Measurements from ENCODE around the gene ALDH3A2.

ALDH3A2 gene

GRCh38 chr17:19641687-19642372 is 6.7 kb upstream of the ALDH3A2 start:
- TF ChIP-seq JUND (IDR thresholded peaks at IDR 0.05; ENCODE audit: low read depth) = no peak

DNA sequence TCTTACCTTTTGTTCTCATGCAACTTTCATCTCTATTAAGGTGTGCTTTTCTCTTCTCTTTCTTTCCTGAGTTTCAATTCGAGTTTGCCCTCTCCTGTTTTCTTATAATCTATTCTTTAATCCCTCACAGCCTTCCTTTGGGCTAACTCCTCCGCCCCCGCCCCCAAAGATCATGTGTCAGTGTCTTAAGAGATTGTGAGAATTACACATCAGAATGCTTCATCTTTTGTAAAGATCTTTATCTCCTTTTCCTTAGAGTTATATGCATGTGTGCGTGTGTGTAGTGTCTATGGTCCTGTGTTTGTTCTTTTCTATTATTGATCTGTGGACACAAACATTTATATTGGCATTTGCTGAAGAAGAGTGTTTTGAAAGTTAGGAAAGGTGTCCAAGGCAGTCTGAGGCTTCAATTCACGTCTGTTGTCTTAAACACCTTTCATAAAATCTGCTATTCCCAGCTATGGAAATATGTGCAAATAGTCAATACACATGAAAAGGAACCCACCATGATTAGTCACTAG is 6.1 kb upstream of the ALDH3A2 start:
- DNase-seq (ENCODE audit: low read depth in 1 of 2, low spot score in 1 of 2) = no peak
- no peak for TF ChIP-seq JUND (IDR thresholded peaks at IDR 0.05; ENCODE audit: low read depth)
- in situ Hi-C loops (cut with HindIII; ENCODE audit: low pct_unique_long_range_greater_than_20kb, low sequenced_read_pairs) = no loop called here

More at GRCh38 chr17:19641687-19642372, 6.7 kb upstream of the ALDH3A2 start:
- DNase-seq (ENCODE audit: low read depth in 1 of 2, low spot score in 1 of 2) = no peak
- in situ Hi-C loops (cut with HindIII; ENCODE audit: low pct_unique_long_range_greater_than_20kb, low sequenced_read_pairs) = no loop called here

GRCh38 chr17:19644493-19645210 is 3.9 kb upstream of the ALDH3A2 start:
- in situ Hi-C loops (cut with HindIII; ENCODE audit: low pct_unique_long_range_greater_than_20kb, low sequenced_read_pairs) = no loop called here
- no peak for DNase-seq (ENCODE audit: low read depth in 1 of 2, low spot score in 1 of 2)
- 0 out of 2 replicates have a peak, but pooled peaks have one; percentile 40 for TF ChIP-seq JUND (IDR thresholded peaks at IDR 0.05; ENCODE audit: low read depth)

- no peak for TF ChIP-seq JUND (IDR thresholded peaks at IDR 0.05; ENCODE audit: low read depth)
- DNase-seq (ENCODE audit: low read depth in 1 of 2, low spot score in 1 of 2) = peak in 1 of 2 experiments; percentile 51
- in situ Hi-C loops (cut with HindIII; ENCODE audit: low pct_unique_long_range_greater_than_20kb, low sequenced_read_pairs) = no loop called here
These were observed 2.8 kb upstream of the ALDH3A2 start for GRCh38 chr17:19645734-19646201.

- DNase-seq (ENCODE audit: low read depth in 1 of 2, low spot score in 1 of 2) = no peak
- in situ Hi-C loops (cut with HindIII; ENCODE audit: low pct_unique_long_range_greater_than_20kb, low sequenced_read_pairs) = no loop called here
- TF ChIP-seq JUND (IDR thresholded peaks at IDR 0.05; ENCODE audit: low read depth) = no peak
These were observed 1.5 kb upstream of the ALDH3A2 start for GRCh38 chr17:19646788-19647696.

GRCh38 chr17:19647697-19648474 is 665 bp upstream of the ALDH3A2 start:
- peak; percentile 44 to 63 for DNase-seq (ENCODE audit: low read depth in 1 of 2, low spot score in 1 of 2)
- in situ Hi-C loops (cut with HindIII; ENCODE audit: low pct_unique_long_range_greater_than_20kb, low sequenced_read_pairs) = no loop called here
- no peak for TF ChIP-seq JUND (IDR thresholded peaks at IDR 0.05; ENCODE audit: low read depth)

GRCh38 chr17:19649274-19649541 is 657 bp downstream of the ALDH3A2 start:
- TF ChIP-seq JUND (IDR thresholded peaks at IDR 0.05; ENCODE audit: low read depth) = no peak
- DNase-seq (ENCODE audit: low read depth in 1 of 2, low spot score in 1 of 2) = no peak
- in situ Hi-C loops (cut with HindIII; ENCODE audit: low pct_unique_long_range_greater_than_20kb, low sequenced_read_pairs) = no loop called here

GRCh38 chr17:19650826-19651225 is 2.3 kb downstream of the ALDH3A2 start:
- no peak for DNase-seq (ENCODE audit: low read depth in 1 of 2, low spot score in 1 of 2)
- TF ChIP-seq JUND (IDR thresholded peaks at IDR 0.05; ENCODE audit: low read depth) = no peak
- in situ Hi-C loops (cut with HindIII; ENCODE audit: low pct_unique_long_range_greater_than_20kb, low sequenced_read_pairs) = no loop called here

DNA sequence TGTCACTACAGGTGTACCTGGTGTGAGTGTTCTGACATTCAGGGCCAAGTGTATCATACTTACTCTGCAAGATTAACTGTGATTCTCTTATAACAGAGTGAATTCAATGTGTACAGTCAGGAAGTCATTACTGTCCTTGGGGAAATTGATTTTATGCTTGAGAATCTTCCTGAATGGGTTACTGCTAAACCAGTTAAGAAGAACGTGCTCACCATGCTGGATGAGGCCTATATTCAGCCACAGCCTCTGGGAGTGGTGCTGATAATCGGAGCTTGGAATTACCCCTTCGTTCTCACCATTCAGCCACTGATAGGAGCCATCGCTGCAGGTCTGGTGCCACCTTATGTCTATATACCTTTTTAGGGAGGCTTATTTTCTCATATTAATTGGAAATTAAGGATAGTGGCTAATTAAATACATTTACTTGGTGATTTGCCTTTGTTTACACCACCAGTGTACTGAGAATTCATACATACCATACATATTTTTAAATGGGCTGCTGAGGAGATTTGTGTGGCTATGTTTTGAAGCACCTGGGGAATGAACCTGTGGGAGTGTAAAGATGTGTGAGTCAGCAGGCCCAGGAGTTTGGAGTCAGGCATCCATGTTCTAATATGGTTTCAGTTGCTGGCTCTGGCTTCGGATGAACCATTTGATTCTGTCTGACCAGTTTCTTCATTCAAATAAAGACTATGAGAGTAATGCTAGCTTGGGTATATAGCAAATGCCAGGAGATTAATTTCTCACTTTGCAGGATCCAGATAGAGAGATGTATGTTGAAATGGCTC is 3.1 kb downstream of the ALDH3A2 start:
- TF ChIP-seq JUND (IDR thresholded peaks at IDR 0.05; ENCODE audit: low read depth) = no peak
- in situ Hi-C loops (cut with HindIII; ENCODE audit: low pct_unique_long_range_greater_than_20kb, low sequenced_read_pairs) = no loop called here
- no peak for DNase-seq (ENCODE audit: low read depth in 1 of 2, low spot score in 1 of 2)

GRCh38 chr17:19652595-19652994 is 4.0 kb downstream of the ALDH3A2 start:
- no peak for TF ChIP-seq JUND (IDR thresholded peaks at IDR 0.05; ENCODE audit: low read depth)
- peak in 1 of 2 experiments; percentile 63 for DNase-seq (ENCODE audit: low read depth in 1 of 2, low spot score in 1 of 2)
- in situ Hi-C loops (cut with HindIII; ENCODE audit: low pct_unique_long_range_greater_than_20kb, low sequenced_read_pairs) = no loop called here

DNA sequence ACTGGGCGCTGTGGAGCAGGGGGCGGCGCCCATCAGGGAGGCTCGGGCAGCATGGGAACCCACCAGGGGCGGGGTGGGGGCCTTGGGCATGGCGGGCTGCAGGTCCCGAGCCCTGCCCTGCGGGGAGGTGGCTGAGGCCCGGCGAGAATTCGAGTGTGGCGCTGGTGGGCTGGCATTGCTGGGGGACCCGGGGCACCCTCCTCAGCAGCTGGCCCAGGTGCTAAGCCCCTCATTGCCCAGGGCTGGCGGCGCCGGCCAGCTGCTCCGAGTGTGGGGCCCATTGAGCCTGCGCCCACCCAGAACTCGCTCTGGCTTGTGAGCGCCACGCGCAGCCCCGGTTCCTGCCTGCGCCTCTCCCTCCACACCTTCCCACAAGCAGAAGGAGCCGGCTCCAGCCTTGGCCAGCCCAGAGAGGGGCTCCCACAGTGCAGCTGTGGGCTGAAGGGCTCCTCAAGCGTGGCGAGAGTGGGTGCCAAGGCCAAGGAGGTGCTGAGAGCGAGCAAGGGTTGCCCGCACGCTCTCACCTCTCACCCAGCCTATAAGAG is 5.9 kb downstream of the ALDH3A2 start:
- in situ Hi-C loops (cut with HindIII; ENCODE audit: low pct_unique_long_range_greater_than_20kb, low sequenced_read_pairs) = no loop called here
- no peak for TF ChIP-seq JUND (IDR thresholded peaks at IDR 0.05; ENCODE audit: low read depth)

More for the DNA sequence above, 5.9 kb downstream of the ALDH3A2 start:
- DNase-seq (ENCODE audit: low read depth in 1 of 2, low spot score in 1 of 2) = no peak

Measured in T47D (cell line).